Skin of body (tissue), 2 donors: ENCODE measurements around the gene COG2. TPM values are rescaled to one million over a fixed set of nuclear protein-coding genes. Genes with fewer than 3 reads are reported as not detected.
"Not testable (repeated sequence)": the region's sequence is repeated elsewhere in the genome, so short reads cannot be mapped to it uniquely, and the experiment has no call there.

Experiments used
- DNase-seq: peaks from one replicate; lab custom pipeline; 2025; lab: John Stamatoyannopoulos, UW
- total RNA-seq: library from RNA; depleted of rRNA; stranded (reverse); fragments of >200 nt; gene quantifications from one replicate; pipeline ENCODE4 v1.2.3, GENCODE V29; 2014

The COG2 gene
- total RNA-seq, 1 donor from 2014 or later, result 18.3 TPM

DNA sequence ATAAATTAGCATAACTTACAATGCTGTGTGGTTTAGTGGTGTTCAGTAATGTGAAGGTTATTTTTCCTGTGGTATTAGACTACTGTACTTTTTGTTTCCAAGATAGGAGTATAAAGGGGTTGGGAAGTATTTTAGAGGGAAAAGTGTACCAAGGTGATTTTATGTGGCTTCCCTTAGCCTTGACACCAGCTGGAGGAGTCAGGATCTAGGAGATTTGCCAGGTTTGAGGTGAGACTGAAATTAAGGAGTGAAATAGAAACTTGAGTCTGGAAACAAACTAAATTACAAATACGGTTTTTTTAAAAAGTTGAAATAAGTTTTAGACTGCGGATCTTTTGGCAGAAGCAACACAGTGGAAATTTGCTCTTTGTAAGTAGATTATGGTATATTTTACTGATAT is 32.3 kb downstream of the COG2 start:
- no peak for DNase-seq

DNA sequence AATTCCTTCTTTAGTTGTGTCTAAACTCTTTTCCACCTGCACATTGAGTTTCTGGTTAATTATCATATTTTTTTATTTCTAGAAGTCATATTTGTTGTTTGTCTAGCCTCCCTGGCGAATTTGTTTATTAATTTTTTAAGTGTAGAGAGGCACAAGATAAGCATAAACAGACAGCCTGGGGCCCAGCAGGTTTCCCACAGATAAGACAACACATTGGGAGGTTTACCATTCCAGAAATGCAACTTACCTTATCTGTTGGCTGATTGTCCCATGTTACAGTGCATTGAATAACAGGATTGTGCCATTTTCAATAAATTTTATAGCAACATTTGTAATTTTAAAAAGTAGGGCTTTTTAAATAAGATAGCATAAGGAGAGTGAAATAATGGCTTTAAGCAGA is 34.9 kb downstream of the COG2 start:
- DNase-seq, result no peak

DNA sequence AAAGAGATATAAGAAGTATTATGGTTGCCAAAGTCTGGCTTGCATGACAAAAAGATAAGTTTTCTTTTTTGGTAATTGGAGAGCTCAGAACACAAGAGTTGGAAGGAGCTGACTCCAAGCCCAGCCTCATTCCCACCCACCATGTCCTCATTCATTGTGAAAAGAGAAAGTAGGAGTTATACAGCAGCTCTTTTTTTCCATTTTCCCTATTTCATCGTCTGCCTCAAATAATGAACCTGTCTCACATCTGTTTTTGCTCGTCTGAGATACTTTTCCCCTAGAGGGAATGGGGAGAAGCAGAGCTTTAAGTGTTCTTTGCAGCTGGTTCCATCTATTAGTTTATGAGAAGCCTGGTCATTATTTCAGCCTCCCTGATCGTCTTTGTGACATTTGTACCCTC is 36.9 kb downstream of the COG2 start:
- no peak for DNase-seq

DNA sequence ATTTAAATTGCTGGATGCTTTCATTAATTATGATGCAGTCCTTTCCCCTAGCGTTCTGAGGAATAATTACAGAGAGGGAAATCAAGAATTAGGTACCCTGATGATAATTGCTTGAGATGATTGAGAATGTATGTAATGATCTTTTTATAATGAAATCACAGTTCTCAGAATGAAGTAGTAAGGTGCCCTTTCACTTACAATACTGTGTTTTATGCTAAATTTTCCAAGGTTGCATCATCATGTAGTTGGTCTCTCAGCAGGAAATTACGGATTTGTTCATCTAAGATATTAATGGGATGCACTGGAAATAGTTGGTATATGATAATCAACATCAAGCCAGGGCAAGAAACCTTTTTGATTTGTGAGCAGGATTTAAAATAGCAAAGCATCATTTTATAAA is 37.5 kb downstream of the COG2 start:
- no peak for DNase-seq

DNA sequence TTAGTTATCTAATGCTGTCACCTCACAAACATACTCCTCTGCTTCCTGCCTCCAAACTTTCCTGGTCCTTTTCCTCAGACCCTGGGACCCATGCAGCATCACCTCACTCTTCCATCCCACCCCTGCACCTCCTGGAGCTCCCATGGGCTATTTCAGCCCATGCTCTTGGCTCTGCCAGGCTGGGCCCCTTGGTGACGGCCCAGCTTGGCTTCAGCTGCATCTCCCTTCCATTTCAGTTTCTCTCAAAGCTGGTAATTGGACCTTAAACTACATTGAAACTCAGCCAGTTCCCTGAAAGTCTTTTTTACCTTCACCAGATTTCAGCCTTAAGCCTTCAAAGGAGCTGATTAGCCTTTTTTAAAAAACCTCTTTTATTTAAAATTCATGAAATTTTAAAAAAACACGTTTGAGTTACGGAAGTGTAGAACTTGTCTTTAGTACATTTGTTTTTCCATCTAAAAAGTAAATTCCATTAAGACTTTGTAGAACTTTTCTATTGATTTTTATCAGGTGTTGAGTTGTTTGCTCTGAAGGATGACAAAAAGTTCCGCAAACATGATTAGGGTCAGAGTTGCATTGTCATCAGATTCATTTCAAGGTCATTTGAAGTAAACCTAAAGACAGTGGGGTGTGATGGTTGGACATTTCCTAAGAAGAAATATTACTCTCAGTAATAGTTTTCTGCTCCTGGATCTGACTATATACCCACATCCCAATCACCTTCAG is 38.2 kb downstream of the COG2 start:
- no peak for DNase-seq

DNA sequence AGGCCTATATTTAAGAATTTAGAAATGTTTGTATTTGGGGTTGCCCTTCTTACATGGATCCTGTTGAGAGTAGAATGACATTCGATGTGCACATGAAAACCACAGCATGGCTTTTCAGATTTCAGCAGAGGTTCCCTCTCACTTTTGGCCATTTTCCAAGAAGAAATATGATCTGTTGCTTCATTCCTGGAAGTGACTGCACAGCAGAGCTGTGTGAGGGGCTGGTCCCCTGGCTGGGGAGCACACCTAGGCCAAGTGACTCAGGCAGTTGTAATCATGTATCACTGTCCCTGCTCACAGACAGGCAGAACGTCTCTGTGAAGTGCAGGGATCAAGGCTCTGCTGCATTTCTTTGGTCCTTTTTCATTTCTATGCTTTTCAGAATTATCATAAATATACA is 39.3 kb downstream of the COG2 start:
- DNase-seq, result no peak

DNA sequence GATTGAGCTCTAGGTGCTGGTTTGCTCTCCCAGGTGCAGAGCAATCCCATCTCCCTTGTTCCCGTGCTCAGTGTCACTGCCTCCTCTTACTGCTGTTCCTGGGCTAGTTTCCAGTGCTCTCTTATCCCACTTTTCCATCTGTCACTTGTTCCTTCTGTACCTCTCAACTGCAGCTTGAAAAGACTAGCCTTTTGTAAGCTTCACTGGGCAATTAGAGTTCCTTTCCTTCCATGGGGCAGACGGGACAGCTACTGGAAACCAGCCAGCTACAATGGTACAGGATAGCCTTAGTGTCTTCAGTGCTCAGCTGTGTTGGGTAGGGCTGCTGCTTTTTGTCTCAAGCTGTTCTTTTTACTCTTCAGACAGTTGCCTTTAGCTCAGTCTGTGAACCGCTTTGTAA is 40.0 kb downstream of the COG2 start:
- DNase-seq, result no peak

DNA sequence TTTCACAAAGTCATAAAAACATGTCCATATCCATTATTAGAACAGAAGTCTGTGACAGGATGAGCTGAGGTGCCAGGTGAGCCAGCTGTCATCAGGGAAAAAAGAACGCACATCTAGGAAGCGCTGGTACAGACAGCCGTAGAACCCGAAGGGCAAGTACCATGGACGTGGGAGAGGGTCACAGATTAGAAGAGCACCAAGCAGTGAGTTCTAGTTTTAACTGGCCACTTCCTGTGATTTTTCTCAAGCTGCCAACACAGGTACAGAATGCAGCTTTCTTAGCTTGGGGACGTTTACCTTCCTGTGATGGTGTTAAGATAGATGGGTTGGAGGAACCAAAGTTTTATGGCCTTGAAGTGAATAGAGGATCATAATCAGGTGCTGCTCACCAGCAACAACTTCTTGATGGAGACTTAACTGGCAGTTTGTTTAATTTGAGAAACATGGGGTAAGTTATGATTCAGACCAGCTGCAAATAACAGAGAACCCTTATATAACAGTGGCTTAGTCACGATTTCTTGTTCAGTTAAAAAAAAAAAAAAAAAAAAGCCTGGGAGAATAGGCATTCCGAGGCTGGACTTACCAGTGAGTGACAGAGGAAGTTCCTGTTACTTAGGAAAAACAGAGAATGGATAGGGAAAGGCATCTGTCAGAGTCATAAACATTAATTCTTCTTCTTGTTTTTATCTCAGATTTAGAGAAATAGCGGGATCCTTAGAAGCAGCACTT is 40.8 kb downstream of the COG2 start:
- DNase-seq, result no peak

DNA sequence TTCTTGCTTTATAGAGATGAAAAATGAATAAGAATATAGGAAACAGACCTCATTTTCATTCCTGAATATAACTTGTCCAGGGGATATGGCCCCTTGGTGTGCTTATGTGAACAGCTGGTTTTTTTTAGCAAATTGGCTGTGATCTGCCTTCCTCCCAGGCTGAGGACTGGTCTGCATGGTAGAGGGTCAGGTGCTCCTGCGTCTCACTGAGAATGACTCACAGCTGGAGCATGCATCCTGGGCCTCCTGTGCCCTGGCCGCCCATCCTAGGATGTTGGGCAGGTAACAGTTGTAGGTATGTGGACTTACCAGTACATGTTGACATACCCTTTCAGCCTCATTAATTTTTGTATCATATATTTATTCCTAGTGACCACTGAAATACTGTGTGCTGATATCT is 41.9 kb downstream of the COG2 start:
- no peak for DNase-seq

DNA sequence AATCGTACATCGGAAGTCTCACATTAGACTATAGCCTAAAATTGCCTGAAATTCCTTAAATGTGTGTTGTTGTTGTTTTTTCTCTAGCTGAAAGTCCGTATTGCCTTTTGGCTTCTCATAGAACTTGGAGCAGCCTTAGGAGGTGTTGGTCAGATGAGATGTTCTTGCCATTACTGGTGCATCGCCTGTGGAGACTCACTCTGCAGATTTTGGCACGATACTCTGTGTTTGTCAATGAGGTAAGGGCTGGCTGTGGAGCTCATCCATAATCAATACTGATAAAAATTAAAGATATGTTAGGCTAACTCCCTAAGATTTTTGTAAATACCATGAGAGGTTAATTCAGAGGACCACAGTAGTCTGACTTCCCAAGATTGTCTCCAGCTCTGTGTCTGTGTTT is 42.7 kb downstream of the COG2 start:
- no peak for DNase-seq

DNA sequence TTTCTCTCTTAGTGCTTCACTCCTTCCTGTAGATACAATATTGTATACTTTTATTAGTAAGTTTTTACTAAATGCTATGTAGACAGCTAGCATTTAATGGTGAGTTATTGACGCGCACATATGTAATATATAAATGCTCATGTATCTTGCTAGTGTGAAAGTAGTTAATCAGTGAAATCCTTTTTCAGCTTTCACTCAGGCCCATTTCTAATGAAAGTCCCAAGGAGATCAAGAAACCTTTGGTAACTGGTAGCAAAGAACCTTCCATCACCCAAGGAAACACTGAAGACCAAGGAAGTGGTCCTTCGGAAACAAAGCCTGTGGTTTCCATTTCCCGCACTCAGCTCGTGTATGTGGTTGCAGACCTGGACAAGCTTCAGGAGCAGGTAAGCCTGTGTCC is 44.5 kb downstream of the COG2 start:
- no peak for DNase-seq

DNA sequence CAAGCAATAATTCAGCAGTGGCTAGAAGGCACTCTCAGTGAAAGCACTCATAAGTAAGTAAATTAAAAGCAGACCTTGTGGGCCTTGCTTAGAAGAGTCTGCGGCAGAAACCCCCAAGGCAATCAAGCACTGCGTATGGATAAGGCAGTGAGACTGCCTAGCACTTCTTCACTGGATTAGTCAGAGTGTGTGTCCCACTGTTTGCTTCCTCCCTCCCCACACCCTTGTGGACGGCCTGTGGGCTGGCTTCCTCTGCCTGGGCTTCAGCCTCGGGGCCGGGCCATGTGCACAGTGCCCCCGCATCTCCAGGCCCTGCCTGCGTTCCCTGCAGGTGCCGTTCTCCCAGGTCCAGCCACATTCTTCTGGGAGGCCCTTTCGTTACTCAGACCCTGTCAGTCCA is 47.8 kb downstream of the COG2 start:
- peak; percentile 5 for DNase-seq

DNA sequence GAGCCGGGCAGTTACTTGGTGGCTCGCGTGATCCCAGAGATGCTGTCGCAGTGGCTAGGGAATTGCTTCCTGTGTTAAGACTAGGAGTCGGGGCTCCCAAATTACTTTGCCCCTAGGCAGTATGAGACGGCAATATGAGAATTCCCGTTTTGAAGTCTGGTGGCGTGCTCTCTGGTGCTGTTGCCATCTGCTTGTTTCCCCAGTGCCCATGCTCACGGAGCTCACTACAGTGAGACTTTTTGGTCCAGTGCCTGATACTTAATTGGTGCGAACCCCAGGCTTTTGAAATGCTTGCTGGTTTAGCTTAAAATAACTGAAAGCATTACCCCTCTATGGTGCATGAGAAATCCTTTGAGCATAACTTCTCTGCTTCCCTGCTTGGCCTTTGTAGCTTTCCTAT is 49.3 kb downstream of the COG2 start:
- DNase-seq, result no peak

DNA sequence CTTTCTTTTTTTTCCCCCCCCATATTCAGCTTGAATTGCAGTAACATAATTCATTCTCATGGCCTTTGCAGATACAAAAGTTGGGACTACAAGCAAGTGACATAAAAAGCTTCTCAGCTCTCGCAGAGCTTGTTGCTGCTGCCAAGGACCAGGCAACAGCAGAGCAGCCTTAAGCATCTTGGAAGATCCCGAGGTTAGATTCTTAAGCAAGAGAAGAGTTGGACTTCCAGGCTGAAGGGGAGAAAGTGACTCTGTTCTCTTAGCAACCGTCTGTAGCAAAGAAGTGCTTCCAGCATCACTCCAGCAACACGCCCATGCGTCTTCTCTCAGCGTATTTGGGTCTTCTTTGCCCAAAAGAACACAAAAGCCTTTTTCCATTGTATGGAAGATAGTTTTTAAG is 50.9 kb downstream of the COG2 start:
- DNase-seq, result no peak

DNA sequence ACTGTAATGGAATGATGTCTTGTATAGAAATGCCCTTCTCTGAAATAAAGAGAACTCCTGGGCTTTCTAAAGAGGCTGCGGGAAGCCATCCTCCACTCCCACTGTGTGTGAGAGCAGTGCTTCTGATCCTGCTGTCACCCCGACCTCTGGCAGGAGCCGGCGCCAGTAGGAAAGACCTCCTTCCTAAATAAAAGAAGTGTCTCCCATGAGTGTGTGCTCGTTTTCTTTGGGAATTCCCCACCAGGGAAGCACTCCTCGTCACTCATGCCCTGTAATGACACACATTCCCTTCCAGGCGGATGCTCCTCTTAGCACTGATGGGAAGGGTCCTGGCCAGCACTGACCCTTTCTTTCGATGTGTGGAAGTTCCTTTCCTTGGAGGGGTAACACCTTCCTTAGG is 51.5 kb downstream of the COG2 start:
- no peak for DNase-seq

DNA sequence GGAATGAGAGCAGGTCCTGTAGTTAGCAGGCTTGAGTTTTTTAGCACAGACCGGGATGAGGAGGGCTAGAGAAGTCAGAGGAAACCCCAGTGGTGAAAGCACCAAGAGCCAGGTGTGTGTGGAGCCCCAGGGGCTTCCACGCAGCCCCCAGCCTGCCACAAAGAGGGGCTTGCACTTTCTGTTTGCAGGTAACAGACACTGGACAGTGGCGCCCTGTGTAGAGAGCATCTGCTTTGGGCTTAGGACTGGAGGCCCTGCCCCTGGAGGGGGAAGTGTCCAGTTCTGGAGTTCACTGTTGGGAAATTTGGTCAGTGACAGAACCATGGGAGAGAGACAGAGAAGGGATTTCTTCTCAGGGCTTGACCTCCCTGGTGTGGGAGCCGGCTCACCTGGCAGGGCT is 52.2 kb downstream of the COG2 start:
- no peak for DNase-seq

DNA sequence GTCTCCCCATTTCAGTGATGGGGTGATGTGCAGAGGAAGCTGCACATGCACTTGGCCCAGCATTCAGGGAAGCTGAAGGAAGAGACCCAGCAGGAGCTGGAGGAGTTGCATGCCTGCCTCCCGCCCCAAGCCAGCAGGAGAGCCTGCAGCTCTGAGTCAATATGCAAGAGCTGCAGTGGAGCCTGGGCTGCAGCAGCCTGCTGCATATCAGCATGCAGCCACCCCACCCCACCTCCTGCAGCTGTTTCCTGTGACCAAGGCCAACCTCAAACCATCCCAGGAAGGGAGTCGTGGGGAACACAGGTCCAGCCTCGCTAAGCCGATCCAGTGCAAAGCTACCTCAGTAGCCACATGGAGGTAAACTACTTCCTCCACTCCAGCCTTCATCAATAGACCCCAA is 52.7 kb downstream of the COG2 start:
- DNase-seq, result no peak

DNA sequence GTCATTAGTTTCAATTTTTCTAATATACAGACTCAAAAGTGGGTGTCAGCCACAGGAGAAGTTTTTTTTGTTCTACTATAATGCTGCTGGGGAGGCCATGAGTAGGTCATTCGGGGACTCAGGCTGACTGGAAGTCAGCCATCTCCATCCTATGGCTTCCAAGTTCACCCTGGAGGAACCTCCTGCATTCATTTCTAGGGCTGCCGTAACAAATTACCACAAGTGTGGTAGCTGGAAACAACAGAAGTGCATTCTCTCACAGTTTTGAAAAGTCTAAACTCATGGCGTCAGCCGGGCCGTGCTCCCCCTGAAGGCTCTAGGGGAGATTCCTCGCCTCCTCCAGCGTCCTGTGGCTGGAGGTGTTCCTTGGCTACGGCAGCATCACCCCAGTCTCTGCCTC is 53.9 kb downstream of the COG2 start:
- DNase-seq, result no peak

DNA sequence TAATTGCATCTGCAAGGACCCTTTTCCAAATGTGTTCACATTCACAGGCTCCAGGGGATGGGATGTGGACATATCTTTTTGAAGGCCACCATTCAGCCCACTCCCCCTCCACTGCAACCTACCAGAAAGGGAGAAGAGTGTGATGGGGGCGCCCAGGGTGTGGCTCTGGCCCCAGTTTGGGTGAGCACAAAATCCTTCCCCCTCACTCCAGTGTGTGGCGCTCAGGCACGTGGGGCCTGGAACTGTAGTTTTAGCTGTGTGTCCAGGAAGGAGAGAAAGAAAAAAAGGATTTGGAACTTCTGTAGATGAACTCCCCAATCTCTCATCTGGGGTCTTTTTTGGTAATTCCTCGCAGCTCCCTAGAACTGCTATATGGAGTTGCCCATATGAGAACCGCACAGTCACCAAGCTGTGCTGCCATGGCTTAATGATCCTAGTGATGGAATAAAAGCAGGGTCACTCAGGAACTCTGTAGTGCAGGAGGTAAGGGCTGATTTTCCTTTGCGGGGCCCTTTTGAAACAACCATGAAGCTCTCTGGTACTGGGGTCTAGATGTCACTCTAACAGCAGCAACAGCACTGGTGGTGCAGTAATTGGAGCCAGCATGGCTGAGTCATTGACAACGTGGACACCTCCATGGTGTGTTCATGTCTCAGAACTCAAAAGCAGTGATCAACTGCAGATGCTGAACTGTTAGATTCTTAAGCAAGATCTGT is 54.6 kb downstream of the COG2 start:
- peak; percentile 11 for DNase-seq

DNA sequence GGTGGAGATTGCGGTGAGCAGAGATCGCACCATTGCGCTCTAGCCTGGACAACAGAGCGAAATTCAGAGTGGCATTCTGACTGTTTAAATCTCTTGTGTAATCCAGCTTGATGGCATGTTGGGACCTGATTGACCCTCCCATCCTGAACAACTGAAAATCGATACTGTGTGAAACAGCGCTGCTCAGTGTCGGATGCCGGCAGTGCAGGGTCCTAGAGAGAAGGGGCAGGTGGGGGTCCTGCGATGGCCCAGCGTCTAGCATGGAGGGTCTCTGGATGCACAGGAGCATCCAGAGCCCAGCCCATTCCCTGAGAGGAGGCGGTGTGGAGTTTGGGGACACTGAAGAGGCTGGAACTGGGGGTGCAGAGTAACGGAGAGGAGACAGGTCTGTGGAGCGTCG is 55.8 kb downstream of the COG2 start:
- no peak for DNase-seq

DNA sequence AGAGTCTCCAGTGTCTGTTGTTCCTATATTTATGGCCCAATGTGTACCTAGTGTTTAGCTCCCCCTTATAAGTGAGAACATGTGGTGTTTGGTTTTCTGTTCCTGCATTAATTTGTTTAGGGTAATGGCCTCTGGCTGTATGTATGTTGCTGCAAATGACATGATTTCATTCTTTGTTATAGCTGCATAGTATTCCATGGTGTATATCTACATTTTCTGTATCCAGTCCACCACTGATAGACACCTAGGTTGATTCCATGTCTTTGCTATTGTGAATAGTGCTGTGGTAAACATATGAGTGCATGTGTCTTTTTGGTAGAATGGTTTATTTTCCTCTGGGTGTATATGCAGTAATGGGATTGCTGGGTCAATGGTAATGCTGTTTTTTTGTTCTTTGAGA is 56.7 kb downstream of the COG2 start:
- not testable (repeated sequence) for DNase-seq

DNA sequence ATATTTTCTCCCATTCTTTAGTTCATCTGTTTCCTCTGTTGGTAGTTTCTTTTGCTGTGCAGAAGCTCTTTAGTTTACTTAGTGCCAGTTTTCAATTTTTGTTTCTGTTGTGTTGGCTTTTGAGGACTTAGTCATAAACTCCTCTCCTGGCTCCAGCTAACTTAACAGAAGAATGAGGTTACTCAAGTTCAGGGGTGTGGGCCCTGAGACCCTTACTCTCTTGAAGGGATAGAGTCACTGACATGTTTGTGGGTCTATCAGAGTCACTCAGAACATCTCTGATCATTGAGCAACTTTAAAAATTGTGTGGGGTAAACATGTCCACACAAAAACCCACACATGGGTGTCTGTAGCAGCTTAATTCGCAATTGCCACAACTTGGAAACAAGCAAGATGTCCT is 57.4 kb downstream of the COG2 start:
- DNase-seq, result no peak

DNA sequence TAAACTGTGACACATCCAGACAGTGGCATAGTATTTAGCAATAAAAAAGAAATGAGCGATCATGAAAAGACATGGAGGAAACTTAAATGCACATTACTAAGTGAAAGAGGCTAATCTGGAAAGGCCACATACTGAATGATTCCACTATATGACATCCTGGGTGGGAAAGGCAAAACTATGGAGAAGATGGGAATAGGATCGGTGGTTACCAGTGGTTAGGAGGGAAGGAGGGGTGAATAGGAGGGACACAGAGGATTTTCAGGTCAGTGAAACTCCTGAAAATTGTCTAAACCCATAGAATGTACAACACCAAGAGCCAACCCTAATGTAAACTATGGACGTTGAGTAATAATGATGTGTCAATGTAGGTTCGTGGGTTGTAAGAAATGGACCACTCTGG is 57.9 kb downstream of the COG2 start:
- no peak for DNase-seq
